ENCODE results near the gene ACVR1B. TPM values are rescaled to one million over a fixed set of nuclear protein-coding genes. Genes with fewer than 3 reads are reported as not detected.

Gene ACVR1B
- total and polyA plus RNA-seq, 2 of the 8 experiments (the other 6 are each of a cell fraction or from before 2014, with no cell fraction given): 16.0 to 19.2 TPM

GRCh38 chr12:52010152-52010622, 58.7 kb downstream of the ACVR1B start (continued):
- TF ChIP-seq CHD7 (IDR thresholded peaks at IDR 0.05; ENCODE audit: insufficient replicate concordance, low read length): no peak
- no peak for TF ChIP-seq MAFK (IDR thresholded peaks at IDR 0.05; ENCODE audit: low read depth, low read length)
- no peak for TF ChIP-seq CHD1 (IDR thresholded peaks at IDR 0.05; ENCODE audit: low read depth, low read length)
- peak; percentile 45; the same call in 1 of the 2 replicates for TF ChIP-seq USF2 (IDR thresholded peaks at IDR 0.05; ENCODE audit: low read length)
- no peak for TF ChIP-seq BCL11A (IDR thresholded peaks at IDR 0.05; ENCODE audit: low read depth in 2 of 2, low read length in 2 of 2)
- TF ChIP-seq CBX5 (IDR thresholded peaks at IDR 0.05; ENCODE audit: low read depth, low read length): no peak
- TF ChIP-seq, protein P1, sequence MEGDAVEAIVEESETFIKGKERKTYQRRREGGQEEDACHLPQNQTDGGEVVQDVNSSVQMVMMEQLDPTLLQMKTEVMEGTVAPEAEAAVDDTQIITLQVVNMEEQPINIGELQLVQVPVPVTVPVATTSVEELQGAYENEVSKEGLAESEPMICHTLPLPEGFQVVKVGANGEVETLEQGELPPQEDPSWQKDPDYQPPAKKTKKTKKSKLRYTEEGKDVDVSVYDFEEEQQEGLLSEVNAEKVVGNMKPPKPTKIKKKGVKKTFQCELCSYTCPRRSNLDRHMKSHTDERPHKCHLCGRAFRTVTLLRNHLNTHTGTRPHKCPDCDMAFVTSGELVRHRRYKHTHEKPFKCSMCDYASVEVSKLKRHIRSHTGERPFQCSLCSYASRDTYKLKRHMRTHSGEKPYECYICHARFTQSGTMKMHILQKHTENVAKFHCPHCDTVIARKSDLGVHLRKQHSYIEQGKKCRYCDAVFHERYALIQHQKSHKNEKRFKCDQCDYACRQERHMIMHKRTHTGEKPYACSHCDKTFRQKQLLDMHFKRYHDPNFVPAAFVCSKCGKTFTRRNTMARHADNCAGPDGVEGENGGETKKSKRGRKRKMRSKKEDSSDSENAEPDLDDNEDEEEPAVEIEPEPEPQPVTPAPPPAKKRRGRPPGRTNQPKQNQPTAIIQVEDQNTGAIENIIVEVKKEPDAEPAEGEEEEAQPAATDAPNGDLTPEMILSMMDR (IDR thresholded peaks at IDR 0.05; ENCODE audit: control extremely low read depth in 1 of 3, insufficient read depth in 1 of 3, low read depth in 1 of 3, low read length in 3 of 3): no peak
